ENCODE results near the gene AQR. TPM values are rescaled to one million over a fixed set of nuclear protein-coding genes. Genes with fewer than 3 reads are reported as not detected.

The AQR gene
- total and polyA plus RNA-seq, 2 of the 4 experiments (the other 2 are of a cell fraction) = 17.9 to 29.6 TPM

DNA sequence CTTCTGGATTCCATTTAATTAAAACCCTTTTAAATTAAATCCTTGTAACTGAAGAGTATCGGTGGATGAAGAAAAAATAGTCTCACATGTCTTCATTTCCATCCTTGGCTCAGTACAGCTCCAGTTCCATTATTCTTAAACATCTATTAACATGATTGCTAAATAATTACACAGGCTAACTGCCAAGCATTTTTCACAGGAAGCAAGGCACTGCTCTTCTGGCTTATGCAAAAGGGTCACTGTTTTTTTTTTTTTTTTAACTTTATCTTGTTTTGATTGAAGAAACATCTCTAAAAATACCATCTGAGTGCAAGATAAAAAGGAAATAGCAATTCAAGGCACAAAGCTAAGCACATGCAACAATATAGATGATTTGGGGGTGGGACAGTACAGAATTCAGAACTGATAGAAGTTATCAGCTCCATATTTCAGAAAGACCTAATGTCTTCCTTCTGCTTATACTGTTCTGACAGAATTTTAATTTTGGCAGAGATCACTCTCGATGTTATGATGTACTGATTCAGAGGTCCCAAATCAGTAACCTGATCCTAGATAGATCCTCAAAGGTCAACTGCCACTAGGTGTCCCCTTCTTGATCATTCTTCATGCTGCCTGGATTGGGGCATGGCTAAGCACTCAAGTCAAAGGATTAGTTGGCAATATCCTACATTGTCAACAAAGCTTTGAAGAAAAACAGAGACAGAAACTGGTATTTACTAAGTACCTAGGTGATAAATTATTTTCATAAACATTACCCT, 116.4 kb downstream of the AQR start (continued):
- no peak for TF ChIP-seq FOS (IDR thresholded peaks at IDR 0.05; ENCODE audit: low read depth, low read length)

GRCh38 chr15:34851751-34852150, 117.8 kb downstream of the AQR start:
- intact Hi-C loops (cut with micrococcal nuclease) = no loop called here
- H3K36me3 ChIP-seq (ENCODE audit: control insufficient read depth, insufficient read depth, low read length) = peaks cover 4% of the 10 kb centered on the region

More at GRCh38 chr15:34851751-34852150, 117.8 kb downstream of the AQR start:
- ChIA-PET CTCF (interaction anchor here (1.4 kb wide), 1 partner anchor 16 kb away, joined by 7 read pairs; no protein-coding TSS in a partner anchor), POLR2A (ENCODE audit: unreplicated experiment) (no interaction called here)
- H2AFZ ChIP-seq (replicated peaks; ENCODE audit: low read length, poor library complexity) = no peak overlapping the region
- no peak for TF ChIP-seq CHD1 (IDR thresholded peaks at IDR 0.05; ENCODE audit: low read depth, low read length)
- no peak for TF ChIP-seq CEBPB (IDR thresholded peaks at IDR 0.05; ENCODE audit: low read depth, low read length)
- TF ChIP-seq MAFK (IDR thresholded peaks at IDR 0.05; ENCODE audit: low read depth, low read length) = no peak
- TF ChIP-seq CTCF (conservative IDR thresholded peaks at IDR 0.05; ENCODE audit: low read depth, low read length) = no peak
- TF ChIP-seq RAD21 (IDR thresholded peaks at IDR 0.05; ENCODE audit: low read length) = no peak
- no peak for TF ChIP-seq MAZ (IDR thresholded peaks at IDR 0.05; ENCODE audit: borderline replicate concordance, low read depth, low read length)
- no peak for TF ChIP-seq RCOR1 (IDR thresholded peaks at IDR 0.05; ENCODE audit: insufficient replicate concordance, low read length)
- no peak for TF ChIP-seq NFE2L2 (IDR thresholded peaks at IDR 0.05; ENCODE audit: low read depth, low read length)
- TF ChIP-seq, protein P1, sequence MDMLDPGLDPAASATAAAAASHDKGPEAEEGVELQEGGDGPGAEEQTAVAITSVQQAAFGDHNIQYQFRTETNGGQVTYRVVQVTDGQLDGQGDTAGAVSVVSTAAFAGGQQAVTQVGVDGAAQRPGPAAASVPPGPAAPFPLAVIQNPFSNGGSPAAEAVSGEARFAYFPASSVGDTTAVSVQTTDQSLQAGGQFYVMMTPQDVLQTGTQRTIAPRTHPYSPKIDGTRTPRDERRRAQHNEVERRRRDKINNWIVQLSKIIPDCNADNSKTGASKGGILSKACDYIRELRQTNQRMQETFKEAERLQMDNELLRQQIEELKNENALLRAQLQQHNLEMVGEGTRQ (IDR thresholded peaks at IDR 0.05; ENCODE audit: low read depth, low read length) = no peak
- TF ChIP-seq BHLHE40 (IDR thresholded peaks at IDR 0.05; ENCODE audit: low read depth, low read length) = no peak
- TF ChIP-seq MXI1 (IDR thresholded peaks at IDR 0.05; ENCODE audit: borderline replicate concordance, low read depth, low read length) = no peak
- TF ChIP-seq POLR2A (IDR thresholded peaks at IDR 0.05; ENCODE audit: low read depth, low read length) = no peak
- H4K20me1 ChIP-seq (ENCODE audit: insufficient read depth, low read length) = no peaks in the 10 kb centered on the region
- H2BK15ac ChIP-seq (ENCODE audit: low read depth, low read length) = no peak overlapping the region
- H2BK5ac ChIP-seq (ENCODE audit: low read depth, low read length, poor library complexity, severe bottlenecking) = no peak overlapping the region
- H2BK120ac ChIP-seq (ENCODE audit: low read depth, low read length) = no peak overlapping the region
- no peak overlapping the region for H4K5ac ChIP-seq (ENCODE audit: low read depth, low read length)
- no peak overlapping the region for H2AK5ac ChIP-seq (ENCODE audit: low read depth, low read length)
- no peaks in the 10 kb centered on the region for H3K9me3 ChIP-seq (ENCODE audit: control insufficient read depth, insufficient read depth, low read length)
- DNase-seq (no peak), ATAC-seq (ENCODE audit: low read depth) (no peak)
- in situ Hi-C loops (cut with MboI; ENCODE audit: low sequenced_read_pairs) = no loop called here
- no peaks in the 10 kb centered on the region for H3K27me3 ChIP-seq (ENCODE audit: control insufficient read depth, insufficient read depth, low read length)
- no peak overlapping the region for H3K56ac ChIP-seq (ENCODE audit: extremely low read depth, insufficient read depth, low read length)
- no peak overlapping the region for H4K91ac ChIP-seq (ENCODE audit: insufficient read depth, low read depth, low read length)
- no peak overlapping the region for H3K4me3 ChIP-seq (ENCODE audit: insufficient read depth, low read depth, low read length)
- H3K18ac ChIP-seq (ENCODE audit: low read depth, low read length) = no peak overlapping the region
- H3K79me1 ChIP-seq (ENCODE audit: low read depth in 1 of 2, low read length in 2 of 2) = 0 out of 4 replicates have a peak, but pooled peaks cover 0 to 3% of the 10 kb centered on the region in 2 experiments
- no TSS peak for BruUV-seq (replicated peaks)
- H2AK9ac ChIP-seq (replicated peaks; ENCODE audit: low read depth, low read length, poor library complexity) = no peak overlapping the region
- no peak overlapping the region for H2BK20ac ChIP-seq (ENCODE audit: low read depth, low read length)
- dilution Hi-C loops (cut with HindIII; ENCODE audit: low sequenced_read_pairs, unreplicated experiment) = no loop called here
- no peak overlapping the region for H3K4me2 ChIP-seq (ENCODE audit: low read depth, low read length)
- no peak overlapping the region for H3K4ac ChIP-seq (ENCODE audit: low read depth, low read length)
- no peak overlapping the region for H3K27ac ChIP-seq (ENCODE audit: insufficient read depth, low read length)
- H3K23ac ChIP-seq (ENCODE audit: low read depth, low read length) = no peak overlapping the region
- no peak overlapping the region for H3K14ac ChIP-seq (replicated peaks; ENCODE audit: low read depth, low read length)
- H4K8ac ChIP-seq (ENCODE audit: low read depth in 2 of 2, low read length in 2 of 2) = no peak overlapping the region
- peaks cover 3% of the 10 kb centered on the region for H3K4me1 ChIP-seq (ENCODE audit: control insufficient read depth, insufficient read depth, low read length)
- 0 out of 2 replicates have a peak, but pooled peaks cover 2% of the 10 kb centered on the region for H3K9me1 ChIP-seq (ENCODE audit: insufficient read depth, low read length)
- no CpG with 5 or more reads among the region's 4 CpGs for WGBS, 2 experiments (ENCODE audit: extremely low coverage in 2 of 2, insufficient read length in 1 of 2)
- H3K9ac ChIP-seq (ENCODE audit: low read depth, low read length) = no peak overlapping the region

Data from IMR-90 (cell line).